Measurements from ENCODE around the gene NTN5. TPM values are rescaled to one million over a fixed set of nuclear protein-coding genes. Genes with fewer than 3 reads are reported as not detected.
"Not testable (repeated sequence)": the region's sequence is repeated elsewhere in the genome, so short reads cannot be mapped to it uniquely, and the experiment has no call there.

NTN5 gene
- total and polyA plus RNA-seq, 5 donors from 2014 or later, result 0.21 to 2.3 (median 0.30) TPM; not detected in 2

- no peaks in the 10 kb centered on the region for H3K27me3 ChIP-seq (ENCODE audit: control insufficient read depth, insufficient read depth, low read length)
- H3K4me3 Mint-ChIP-seq, result peak within 1 kb of the TSS in 3 of 4 donors; percentile 15 to 68 (median 66)
- peak within 1 kb of the TSS in 1 of 3 donors; percentile 73 for H3K27ac Mint-ChIP-seq
- peaks cover 27% of the 10 kb centered on the region for H3K27me3 Mint-ChIP-seq
- H3K9me3 Mint-ChIP-seq, result peaks cover 0 to 1% (median 0%) of the 10 kb centered on the region in 7 donors
- ATAC-seq (ENCODE audit: low read depth in 2 of 2) (no peak), DNase-seq (no peak)
- H3K27ac ChIP-seq (ENCODE audit: insufficient read depth, low read length, poor library complexity, severe bottlenecking), result no peak within 1 kb of the TSS
- peaks cover 6% of the 10 kb centered on the region for H3K4me1 ChIP-seq (ENCODE audit: control insufficient read depth, insufficient read depth, low read length, poor library complexity, severe bottlenecking)
- no peaks in the 10 kb centered on the region for H3K36me3 ChIP-seq (ENCODE audit: control insufficient read depth, insufficient read depth, low read length)
- H3K4me1 Mint-ChIP-seq, result peaks cover 0 to 11% (median 4%) of the 10 kb centered on the region in 4 donors
- H3K9me3 ChIP-seq (ENCODE audit: control insufficient read depth in 2 of 2, low read length in 2 of 2), result no peaks in the 10 kb centered on the region
- no peak within 1 kb of the TSS for H3K4me3 ChIP-seq (ENCODE audit: low read depth, low read length)
- peaks cover 6% of the 10 kb centered on the region for H3K36me3 Mint-ChIP-seq
Observed at GRCh38 chr19:48695743-48696352, 23.0 kb upstream of the NTN5 start, which contains the start of gene FUT2. FUT2 (plus strand) TSS chr19:48695971; CDS start chr19:48702957, 6,986 bp downstream.

- Mint-ChIP-seq H3K27me3 (peaks cover 27% of the 10 kb centered on the region), H3K4me3 (peak overlapping the region in 1 of 4 donors; percentile 12), H3K4me1 (peaks cover 0 to 11% (median 4%) of the 10 kb centered on the region in 4 donors), H3K27ac (peak overlapping the region in 2 of 3 donors; percentile 17 to 32)
- not testable (repeated sequence) for H3K9me3 ChIP-seq (ENCODE audit: control insufficient read depth in 2 of 2, low read length in 2 of 2); H3K36me3 Mint-ChIP-seq; H3K4me3 ChIP-seq (ENCODE audit: low read depth, low read length); H3K9me3 Mint-ChIP-seq; ATAC-seq (ENCODE audit: low read depth in 2 of 2); H3K27me3 ChIP-seq (ENCODE audit: control insufficient read depth, insufficient read depth, low read length); H3K27ac ChIP-seq (ENCODE audit: insufficient read depth, low read length, poor library complexity, severe bottlenecking); DNase-seq; H3K4me1 ChIP-seq (ENCODE audit: control insufficient read depth, insufficient read depth, low read length, poor library complexity, severe bottlenecking); H3K36me3 ChIP-seq (ENCODE audit: control insufficient read depth, insufficient read depth, low read length)
Observed at GRCh38 chr19:48693629-48694028, 20.8 kb upstream of the NTN5 start.

- no peak overlapping the region for H3K4me3 ChIP-seq (ENCODE audit: low read depth, low read length)
- Mint-ChIP-seq H3K36me3 (peaks cover 3% of the 10 kb centered on the region), H3K27me3 (no peaks in the 10 kb centered on the region), H3K4me3 (no peak overlapping the region), H3K4me1 (no peaks in the 10 kb centered on the region), H3K27ac (no peak overlapping the region), H3K9me3 (no peaks in the 10 kb centered on the region)
- H3K27ac ChIP-seq (ENCODE audit: insufficient read depth, low read length, poor library complexity, severe bottlenecking), result no peak overlapping the region
- ATAC-seq (ENCODE audit: low read depth in 2 of 2) (no peak), DNase-seq (no peak)
- no peaks in the 10 kb centered on the region for H3K9me3 ChIP-seq (ENCODE audit: control insufficient read depth in 2 of 2, low read length in 2 of 2)
- H3K4me1 ChIP-seq (ENCODE audit: control insufficient read depth, insufficient read depth, low read length, poor library complexity, severe bottlenecking), result no peaks in the 10 kb centered on the region
- no peaks in the 10 kb centered on the region for H3K36me3 ChIP-seq (ENCODE audit: control insufficient read depth, insufficient read depth, low read length)
- H3K27me3 ChIP-seq (ENCODE audit: control insufficient read depth, insufficient read depth, low read length), result no peaks in the 10 kb centered on the region
Observed at GRCh38 chr19:48689449-48689848, 16.6 kb upstream of the NTN5 start.

DNA sequence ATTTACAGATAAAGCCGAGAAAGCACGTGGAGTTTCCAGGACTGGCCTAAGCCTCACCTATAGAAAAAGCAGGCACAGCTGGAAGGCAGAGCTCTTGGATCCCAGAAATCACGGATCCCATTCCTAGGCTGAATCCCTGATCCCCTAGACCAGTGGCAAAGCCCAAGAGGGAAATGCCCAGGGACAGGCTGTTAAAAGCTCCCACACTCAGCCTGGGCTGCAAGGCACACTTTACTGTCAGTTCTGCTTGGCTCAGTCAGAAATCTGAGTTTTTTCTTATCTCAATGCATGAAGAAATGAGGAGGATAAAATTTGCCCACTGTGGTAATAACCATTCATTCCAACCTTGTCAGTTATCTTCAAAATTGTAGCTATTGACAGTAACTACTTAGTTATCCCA lies 15.0 kb upstream of the NTN5 start:
- Histone ChIP-seq H3K36me3 (ENCODE audit: control insufficient read depth, insufficient read depth, low read length) (no peaks in the 10 kb centered on the region), H3K4me3 (ENCODE audit: low read depth, low read length) (no peak overlapping the region), H3K4me1 (ENCODE audit: control insufficient read depth, insufficient read depth, low read length, poor library complexity, severe bottlenecking) (no peaks in the 10 kb centered on the region), H3K9me3 (ENCODE audit: control insufficient read depth in 2 of 2, low read length in 2 of 2) (no peaks in the 10 kb centered on the region), H3K27me3 (ENCODE audit: control insufficient read depth, insufficient read depth, low read length) (no peaks in the 10 kb centered on the region), H3K27ac (ENCODE audit: insufficient read depth, low read length, poor library complexity, severe bottlenecking) (no peak overlapping the region)
- Mint-ChIP-seq H3K36me3 (no peaks in the 10 kb centered on the region), H3K4me1 (no peaks in the 10 kb centered on the region), H3K4me3 (no peak overlapping the region), H3K27me3 (peaks cover 4% of the 10 kb centered on the region), H3K27ac (no peak overlapping the region), H3K9me3 (no peaks in the 10 kb centered on the region)
- DNase-seq (no peak), ATAC-seq (ENCODE audit: low read depth in 2 of 2) (no peak)

GRCh38 chr19:48686637-48687036 lies 13.8 kb upstream of the NTN5 start:
- not testable (repeated sequence) for H3K36me3 ChIP-seq (ENCODE audit: control insufficient read depth, insufficient read depth, low read length); H3K4me1 ChIP-seq (ENCODE audit: control insufficient read depth, insufficient read depth, low read length, poor library complexity, severe bottlenecking); H3K36me3 Mint-ChIP-seq; H3K9me3 Mint-ChIP-seq; DNase-seq; H3K27ac Mint-ChIP-seq; H3K4me3 ChIP-seq (ENCODE audit: low read depth, low read length); ATAC-seq (ENCODE audit: low read depth in 2 of 2); H3K27me3 Mint-ChIP-seq; H3K4me1 Mint-ChIP-seq; H3K27me3 ChIP-seq (ENCODE audit: control insufficient read depth, insufficient read depth, low read length); H3K4me3 Mint-ChIP-seq; H3K27ac ChIP-seq (ENCODE audit: insufficient read depth, low read length, poor library complexity, severe bottlenecking); H3K9me3 ChIP-seq (ENCODE audit: control insufficient read depth in 2 of 2, low read length in 2 of 2)

- H3K27me3 Mint-ChIP-seq, result peaks cover 4% of the 10 kb centered on the region
- ATAC-seq (ENCODE audit: low read depth in 2 of 2), result no peak
- H3K4me3 Mint-ChIP-seq, result no peak overlapping the region
Observed at GRCh38 chr19:48686088-48686487, 13.3 kb upstream of the NTN5 start.

DNA sequence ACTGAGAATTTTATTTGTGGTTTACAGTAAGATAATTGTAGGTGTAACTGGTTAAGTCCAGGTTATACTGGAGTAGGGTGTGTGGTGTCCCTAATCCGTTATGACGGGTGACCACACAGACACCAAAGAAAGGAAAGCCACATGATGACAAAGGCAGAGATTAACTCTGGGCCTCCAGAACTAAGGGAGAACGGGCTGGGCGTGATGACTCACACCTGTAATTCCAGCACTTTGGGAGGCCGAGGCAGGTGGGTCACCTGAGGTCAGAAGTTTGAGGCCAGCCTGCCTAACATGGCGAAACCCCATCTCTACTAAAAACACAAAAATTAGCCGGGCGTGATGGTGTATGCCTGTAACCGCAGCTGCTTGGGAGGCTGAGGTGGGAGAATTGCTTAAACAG lies 12.8 kb upstream of the NTN5 start:
- no peak overlapping the region for H3K4me3 Mint-ChIP-seq
- no peaks in the 10 kb centered on the region for H3K4me1 Mint-ChIP-seq
- no peaks in the 10 kb centered on the region for H3K36me3 ChIP-seq (ENCODE audit: control insufficient read depth, insufficient read depth, low read length)
- DNase-seq, result no peak
- no peak overlapping the region for H3K4me3 ChIP-seq (ENCODE audit: low read depth, low read length)
- H3K27me3 ChIP-seq (ENCODE audit: control insufficient read depth, insufficient read depth, low read length), result no peaks in the 10 kb centered on the region
- H3K9me3 Mint-ChIP-seq, result no peaks in the 10 kb centered on the region
- no peaks in the 10 kb centered on the region for H3K36me3 Mint-ChIP-seq
- H3K27ac Mint-ChIP-seq, result no peak overlapping the region
- H3K27ac ChIP-seq (ENCODE audit: insufficient read depth, low read length, poor library complexity, severe bottlenecking), result no peak overlapping the region
- ATAC-seq (ENCODE audit: low read depth in 2 of 2), result no peak
- H3K9me3 ChIP-seq (ENCODE audit: control insufficient read depth in 2 of 2, low read length in 2 of 2), result no peaks in the 10 kb centered on the region
- peaks cover 4% of the 10 kb centered on the region for H3K27me3 Mint-ChIP-seq
- no peaks in the 10 kb centered on the region for H3K4me1 ChIP-seq (ENCODE audit: control insufficient read depth, insufficient read depth, low read length, poor library complexity, severe bottlenecking)

More at GRCh38 chr19:48686088-48686487, 13.3 kb upstream of the NTN5 start:
- H3K4me1 ChIP-seq (ENCODE audit: control insufficient read depth, insufficient read depth, low read length, poor library complexity, severe bottlenecking), result no peaks in the 10 kb centered on the region
- Mint-ChIP-seq H3K27ac (no peak overlapping the region), H3K9me3 (no peaks in the 10 kb centered on the region), H3K4me1 (no peaks in the 10 kb centered on the region), H3K36me3 (no peaks in the 10 kb centered on the region)
- H3K4me3 ChIP-seq (ENCODE audit: low read depth, low read length), result no peak overlapping the region
- H3K36me3 ChIP-seq (ENCODE audit: control insufficient read depth, insufficient read depth, low read length), result no peaks in the 10 kb centered on the region
- H3K27ac ChIP-seq (ENCODE audit: insufficient read depth, low read length, poor library complexity, severe bottlenecking), result no peak overlapping the region
- no peak for DNase-seq
- no peaks in the 10 kb centered on the region for H3K27me3 ChIP-seq (ENCODE audit: control insufficient read depth, insufficient read depth, low read length)
- no peaks in the 10 kb centered on the region for H3K9me3 ChIP-seq (ENCODE audit: control insufficient read depth in 2 of 2, low read length in 2 of 2)

DNA sequence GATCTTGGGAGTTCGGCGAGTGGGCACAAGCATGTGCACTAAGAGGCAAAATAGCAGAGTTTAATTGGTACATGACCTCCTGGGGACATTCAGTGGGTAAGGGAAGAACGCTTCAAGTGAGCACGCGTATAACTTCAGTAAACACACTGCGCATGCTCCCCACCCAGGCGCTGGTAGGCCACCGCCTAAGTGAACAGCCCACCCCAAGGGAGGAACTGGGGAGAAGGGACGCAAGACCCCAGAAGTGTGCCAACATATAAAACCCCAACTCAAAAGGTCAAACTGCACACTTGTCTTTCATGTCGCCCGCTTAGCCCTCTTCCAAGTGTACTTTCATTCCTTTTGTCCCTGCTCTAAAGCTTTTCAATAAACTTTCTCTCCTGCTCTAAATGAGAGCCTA lies 10.5 kb upstream of the NTN5 start:
- H3K27ac ChIP-seq (ENCODE audit: insufficient read depth, low read length, poor library complexity, severe bottlenecking), result no peak overlapping the region
- H3K9me3 Mint-ChIP-seq, result no peaks in the 10 kb centered on the region
- no peaks in the 10 kb centered on the region for H3K36me3 ChIP-seq (ENCODE audit: control insufficient read depth, insufficient read depth, low read length)
- H3K4me3 Mint-ChIP-seq, result no peak overlapping the region
- H3K27ac Mint-ChIP-seq, result no peak overlapping the region
- H3K36me3 Mint-ChIP-seq, result no peaks in the 10 kb centered on the region
- peaks cover 4% of the 10 kb centered on the region for H3K27me3 Mint-ChIP-seq
- no peaks in the 10 kb centered on the region for H3K4me1 Mint-ChIP-seq
- H3K4me3 ChIP-seq (ENCODE audit: low read depth, low read length), result no peak overlapping the region
- ATAC-seq (ENCODE audit: low read depth in 2 of 2) (no peak), DNase-seq (peak in 1 of 3 donors; percentile 22)
- H3K9me3 ChIP-seq (ENCODE audit: control insufficient read depth in 2 of 2, low read length in 2 of 2), result no peaks in the 10 kb centered on the region
- H3K27me3 ChIP-seq (ENCODE audit: control insufficient read depth, insufficient read depth, low read length), result no peaks in the 10 kb centered on the region
- H3K4me1 ChIP-seq (ENCODE audit: control insufficient read depth, insufficient read depth, low read length, poor library complexity, severe bottlenecking), result no peaks in the 10 kb centered on the region
